ENCODE data around the gene FZD8. TPM values are rescaled to one million over a fixed set of nuclear protein-coding genes. Genes with fewer than 3 reads are reported as not detected.
A peak's percentile ranks its signal among the peaks of the same experiment; 100 is the strongest.

The FZD8 gene
- polyA plus RNA-seq, 3 donors: 0.04 to 0.24 TPM; not detected in 1

- peak overlapping the region; percentile 12 to 70 (median 39) for H3K4me3 ChIP-seq (replicated peaks in 1 of 3; ENCODE audit: low read depth in 2 of 3, low read length in 3 of 3)
Measured at GRCh38 chr10:35640951-35641675, 983 bp downstream of the FZD8 start.

GRCh38 chr10:35640474-35640873 lies 1.6 kb downstream of the FZD8 start:
- Histone ChIP-seq H4K20me1 (ENCODE audit: insufficient read depth, low read length) (no peaks in the 10 kb centered on the region), H3K36me3 (replicated peaks in 1 of 2; ENCODE audit: control insufficient read depth in 1 of 2, insufficient read depth in 2 of 2, low read length in 2 of 2) (no peaks in the 10 kb centered on the region), H3K27ac (ENCODE audit: low read depth in 1 of 2, low read length in 2 of 2) (no peak overlapping the region), H3K27me3 (ENCODE audit: control insufficient read depth in 2 of 2, insufficient read depth in 2 of 2, low read length in 2 of 2) (peaks cover 77 to 84% of the 10 kb centered on the region in 2 donors), H3K79me2 (ENCODE audit: insufficient read depth, low read length) (no peaks in the 10 kb centered on the region), H3K9me3 (replicated peaks in 1 of 2; ENCODE audit: control insufficient read depth in 1 of 2, insufficient read depth in 1 of 2, low read length in 2 of 2) (peaks cover 0 to 21% of the 10 kb centered on the region in 2 donors), H3K4me2 (replicated peaks; ENCODE audit: extremely low read depth, low read length, poor library complexity, severe bottlenecking) (peak overlapping the region; percentile 63), H2AFZ (ENCODE audit: insufficient read depth, low read depth, low read length, poor library complexity, severe bottlenecking) (no peak overlapping the region), H3K4me1 (ENCODE audit: control insufficient read depth in 1 of 2, insufficient read depth in 2 of 2, low read length in 2 of 2) (peaks cover 34 to 46% of the 10 kb centered on the region in 2 donors), H3K4me3 (replicated peaks in 1 of 3; ENCODE audit: low read depth in 2 of 3, low read length in 3 of 3) (peak overlapping the region in 1 of 3 experiments; percentile 60), H3K9ac (ENCODE audit: insufficient read depth, low read length, poor library complexity, severe bottlenecking) (no peak overlapping the region)
- TF ChIP-seq CTCF (IDR thresholded peaks at IDR 0.05): peak; percentile 13
- H3K9me3 Mint-ChIP-seq: peaks cover 0 to 34% (median 24%) of the 10 kb centered on the region in 7 donors
- H3K27ac Mint-ChIP-seq: no peak overlapping the region
- intact Hi-C loops (cut with micrococcal nuclease): no loop called here
- peaks cover 32% of the 10 kb centered on the region for H3K4me1 Mint-ChIP-seq
- DNase-seq: peak in 2 of 3 donors; percentile 4 to 34
- H3K27me3 Mint-ChIP-seq (ENCODE audit: low read depth in 3 of 3): peaks cover 78 to 85% (median 83%) of the 10 kb centered on the region in 3 donors
- H3K4me3 Mint-ChIP-seq: peak overlapping the region; percentile 66 to 95
- peaks cover 0 to 7% of the 10 kb centered on the region in 2 donors for H3K36me3 Mint-ChIP-seq
- WGBS (ENCODE audit: insufficient coverage): 1% methylated on average over 53 of the region's 53 CpGs

More at GRCh38 chr10:35640951-35641675, 983 bp downstream of the FZD8 start:
- intact Hi-C loops (cut with micrococcal nuclease): no loop called here
- Histone ChIP-seq H3K4me1 (ENCODE audit: control insufficient read depth in 1 of 2, insufficient read depth in 2 of 2, low read length in 2 of 2) (peaks cover 34 to 46% of the 10 kb centered on the region in 2 donors), H3K9ac (ENCODE audit: insufficient read depth, low read length, poor library complexity, severe bottlenecking) (peak overlapping the region; percentile 32), H3K9me3 (replicated peaks in 1 of 2; ENCODE audit: control insufficient read depth in 1 of 2, insufficient read depth in 1 of 2, low read length in 2 of 2) (peaks cover 0 to 21% of the 10 kb centered on the region in 2 donors), H3K27ac (ENCODE audit: low read depth in 1 of 2, low read length in 2 of 2) (no peak overlapping the region), H3K36me3 (replicated peaks in 1 of 2; ENCODE audit: control insufficient read depth in 1 of 2, insufficient read depth in 2 of 2, low read length in 2 of 2) (no peaks in the 10 kb centered on the region), H3K4me2 (replicated peaks; ENCODE audit: extremely low read depth, low read length, poor library complexity, severe bottlenecking) (peak overlapping the region; percentile 79), H3K79me2 (ENCODE audit: insufficient read depth, low read length) (no peaks in the 10 kb centered on the region), H3K27me3 (ENCODE audit: control insufficient read depth in 2 of 2, insufficient read depth in 2 of 2, low read length in 2 of 2) (peaks cover 71 to 86% of the 10 kb centered on the region in 2 donors), H4K20me1 (ENCODE audit: insufficient read depth, low read length) (no peaks in the 10 kb centered on the region), H2AFZ (ENCODE audit: insufficient read depth, low read depth, low read length, poor library complexity, severe bottlenecking) (peak overlapping the region; percentile 78)
- H3K4me3 Mint-ChIP-seq: peak overlapping the region; percentile 70 to 87
- H3K4me1 Mint-ChIP-seq: peaks cover 32% of the 10 kb centered on the region
- under 1% methylated on average over 66 of the region's 72 CpGs for WGBS (ENCODE audit: insufficient coverage)
- peaks cover 78 to 85% (median 81%) of the 10 kb centered on the region in 3 donors for H3K27me3 Mint-ChIP-seq (ENCODE audit: low read depth in 3 of 3)
- no peak for TF ChIP-seq CTCF (IDR thresholded peaks at IDR 0.05)
- DNase-seq: peak in 2 of 3 donors; percentile 2 to 11
- H3K27ac Mint-ChIP-seq: no peak overlapping the region
- peaks cover 0 to 34% (median 25%) of the 10 kb centered on the region in 7 donors for H3K9me3 Mint-ChIP-seq
- peaks cover 0 to 7% of the 10 kb centered on the region in 2 donors for H3K36me3 Mint-ChIP-seq
